GM23248 (cell line): Measurements from ENCODE around the gene RNF145.

Experiments used
- EZH2 ChIP-seq: fragments of 200-600 bp; sonication (generic); IDR thresholded peaks from 2 replicates; pipeline ENCODE4 v1.6.1; 2018; ENCODE audit warnings: antibody characterized with exemption, mild to moderate bottlenecking; ENCODE audit not compliant: insufficient read depth, poor library complexity, severe bottlenecking
- EZH2phosphoT487 ChIP-seq: fragments of 200-600 bp; sonication (generic); IDR thresholded peaks from 2 replicates; pipeline ENCODE4 v1.6.1; 2018; ENCODE audit warnings: antibody characterized with exemption, moderate library complexity, mild to moderate bottlenecking, low read depth; ENCODE audit not compliant: insufficient read depth

DNA sequence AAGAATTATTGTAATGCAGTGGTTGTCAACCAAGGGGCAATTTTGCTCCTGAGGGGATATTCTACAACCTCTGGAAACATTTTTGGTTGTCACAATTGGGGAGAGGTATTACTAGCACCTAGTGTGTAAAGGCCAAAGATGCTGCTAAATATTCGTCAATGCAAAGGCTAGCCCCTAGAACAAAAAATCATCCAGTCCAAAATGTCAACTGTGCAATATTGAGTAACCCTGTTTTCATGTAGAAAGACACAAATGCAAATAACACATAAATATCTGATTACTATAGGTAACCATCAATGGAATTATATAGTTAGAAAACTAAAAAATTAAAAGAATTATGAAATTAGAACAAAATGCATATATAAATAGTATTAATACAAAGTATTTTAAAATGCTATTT is 26.1 kb downstream of the RNF145 start:
- no peak for TF ChIP-seq EZH2
- TF ChIP-seq EZH2phosphoT487 = no peak
